Hematopoietic multipotent progenitor cell treated with erythropoietin and hydrocortisone succinate and interleukin-3 and kit ligand, for 17 days (in vitro differentiated cells): ENCODE results near the gene GNB5.

ENCODE experiments used
- DNase-seq: peaks from one replicate; pipeline ENCODE4 v3.0.0-alpha.2; 2015; ENCODE audit warnings: low spot score

Gene GNB5

DNA sequence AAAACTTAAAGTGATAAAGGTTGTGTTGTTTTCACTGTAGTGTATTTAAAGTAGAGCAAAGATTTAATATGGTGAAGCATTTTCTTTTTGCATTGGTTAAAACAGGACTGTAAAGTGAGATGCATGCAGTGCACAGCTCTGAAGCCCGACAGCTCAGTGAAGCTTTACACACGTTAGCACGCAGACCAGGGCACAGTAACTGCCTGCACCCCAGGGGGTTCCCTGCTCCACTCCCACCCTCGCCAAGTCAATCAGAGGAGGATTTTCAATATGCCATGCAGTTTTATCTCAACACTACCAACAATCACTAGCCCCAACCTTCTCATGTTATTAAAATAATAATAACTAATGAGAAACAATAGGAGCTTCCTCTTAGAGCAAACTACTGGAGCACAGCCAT, 50.5 kb downstream of the GNB5 start:
- DNase-seq = no peak

DNA sequence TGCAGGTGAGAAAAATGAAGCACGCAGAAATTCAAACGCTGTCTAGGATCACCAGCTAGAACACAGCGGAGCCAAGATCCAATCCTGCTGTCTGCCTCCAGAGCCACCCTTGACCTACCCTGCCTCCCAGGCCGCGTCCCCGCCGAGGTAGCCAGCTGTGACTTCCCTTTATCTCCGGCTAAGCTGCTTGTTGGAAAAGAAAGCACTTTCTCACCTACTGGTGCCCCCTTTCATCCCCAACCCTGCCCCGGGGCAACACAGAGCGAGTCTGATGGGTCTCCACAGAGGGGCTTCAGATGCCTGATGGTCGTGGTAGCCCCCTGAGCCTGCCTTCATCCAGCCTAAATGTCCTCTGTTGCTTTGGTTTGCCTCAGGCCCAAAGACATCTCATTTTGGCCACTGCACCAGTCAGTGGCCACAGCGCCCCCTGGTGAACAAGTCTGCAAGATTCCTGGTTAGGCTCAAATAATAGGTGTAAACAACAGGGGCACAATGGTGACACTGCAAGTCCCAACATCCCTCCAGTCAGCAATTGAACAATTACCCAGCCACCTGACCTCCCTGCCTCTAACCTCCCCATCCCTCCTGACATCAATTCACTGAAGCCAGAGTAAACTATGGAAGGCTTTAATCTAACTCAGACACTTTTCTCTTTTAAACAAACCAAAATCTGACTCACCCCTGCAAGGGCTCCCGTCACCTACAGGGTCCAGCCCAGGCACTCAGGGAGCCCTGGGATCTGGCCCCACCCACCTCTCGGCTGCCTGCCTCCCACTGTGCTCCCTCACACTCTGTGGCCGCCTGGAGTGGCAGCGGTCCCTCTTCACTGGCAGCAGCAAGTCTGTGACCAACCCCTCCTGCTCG, 51.4 kb downstream of the GNB5 start:
- DNase-seq = peak; percentile 66

DNA sequence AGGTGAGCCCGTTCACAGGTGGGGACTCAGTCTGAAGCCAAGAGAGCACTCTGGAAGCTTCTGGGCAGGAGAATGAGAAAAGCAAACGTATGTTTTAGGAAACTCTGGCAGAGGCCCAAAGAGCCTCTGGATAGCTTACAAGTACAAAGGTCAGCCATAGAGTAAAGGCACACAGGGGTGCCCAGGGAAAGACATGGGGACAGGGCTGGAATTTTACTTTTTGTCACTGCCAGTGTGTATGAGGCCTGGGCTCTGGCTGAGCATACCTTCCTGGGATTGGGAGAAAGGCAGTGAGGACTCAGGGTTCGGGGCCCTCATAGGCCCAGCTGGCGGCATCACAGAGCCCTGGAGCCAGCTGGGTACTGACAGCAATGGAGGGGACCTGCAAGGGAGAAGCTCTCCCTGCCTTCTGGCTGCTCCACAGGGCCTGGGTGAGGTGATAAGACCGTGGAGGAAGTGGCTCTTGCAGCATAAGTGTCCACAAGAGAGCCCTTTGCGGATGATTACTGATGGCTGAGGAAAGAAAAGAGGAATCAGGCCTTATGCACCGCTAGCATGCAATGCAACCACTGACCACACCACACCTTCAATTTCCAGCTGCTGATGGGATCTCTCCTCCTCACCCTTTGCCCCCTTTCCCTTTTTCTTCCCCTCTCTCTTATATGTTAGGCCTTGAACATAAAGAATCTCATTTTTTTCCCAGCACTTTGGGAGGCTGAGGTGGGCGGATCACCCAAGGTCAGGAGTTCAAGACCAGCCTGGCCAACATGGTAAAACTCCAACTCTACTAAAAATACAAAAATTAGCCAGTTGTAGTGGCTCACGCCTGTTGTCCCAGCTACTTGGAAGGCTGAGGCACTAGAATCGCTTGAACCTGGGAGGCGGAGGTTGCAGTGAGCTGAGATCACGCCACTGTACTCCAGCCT, 53.5 kb downstream of the GNB5 start:
- no peak for DNase-seq

DNA sequence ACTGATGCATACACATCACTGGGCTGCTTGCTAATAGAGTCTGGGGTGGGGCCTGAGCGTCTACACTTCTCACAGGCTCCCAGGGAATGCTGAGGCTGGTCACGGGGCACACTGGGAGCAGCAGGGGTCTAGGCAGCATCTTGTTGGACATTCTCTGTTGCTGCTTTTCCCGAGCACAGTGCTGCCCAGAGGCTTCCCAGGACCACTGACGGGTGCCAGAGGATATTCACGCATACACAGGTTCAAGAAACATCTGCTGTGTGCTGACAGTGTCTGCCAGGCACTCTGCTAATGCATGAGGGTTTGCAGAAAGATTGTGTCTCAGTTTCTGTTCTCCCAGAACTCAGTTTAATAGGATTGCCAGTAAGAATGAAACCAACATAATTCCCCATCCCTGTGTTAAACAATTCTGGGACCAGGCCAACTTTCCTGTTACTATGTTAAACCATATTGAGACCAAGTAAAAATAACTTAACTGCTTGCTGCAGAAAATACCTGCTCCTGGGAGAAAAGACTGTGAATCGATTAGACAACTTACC, 54.7 kb downstream of the GNB5 start:
- DNase-seq = no peak

DNA sequence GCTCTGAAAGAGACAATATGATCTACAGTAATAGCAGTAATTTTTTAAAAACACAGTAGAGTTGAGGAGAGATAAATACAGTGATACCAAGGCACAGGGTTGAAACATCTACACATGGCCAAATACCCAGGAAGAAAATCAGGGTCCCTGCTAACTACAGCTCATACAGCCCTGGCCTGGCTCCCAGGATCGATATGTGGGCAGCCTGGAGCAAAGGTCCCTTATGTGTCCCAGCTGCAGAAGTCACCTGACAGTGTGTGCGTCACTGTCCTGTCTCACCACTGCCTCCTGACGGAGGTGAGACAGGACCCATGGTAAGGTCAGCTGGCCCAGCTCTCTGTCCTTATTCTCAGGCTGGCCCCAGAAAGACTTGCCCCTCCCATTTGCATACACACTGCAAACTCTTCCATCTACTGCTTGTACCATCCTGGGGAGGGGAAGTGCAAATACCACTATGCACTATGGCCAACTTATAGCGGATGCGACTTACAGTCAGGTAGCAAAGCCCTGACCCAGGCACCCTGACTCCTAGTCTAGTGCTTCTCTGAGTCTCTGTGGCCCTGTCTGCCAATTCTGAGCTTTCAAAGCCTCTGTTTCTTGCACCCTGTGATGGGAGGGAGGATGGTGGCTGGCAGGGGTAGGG, 56.6 kb downstream of the GNB5 start:
- no peak for DNase-seq

DNA sequence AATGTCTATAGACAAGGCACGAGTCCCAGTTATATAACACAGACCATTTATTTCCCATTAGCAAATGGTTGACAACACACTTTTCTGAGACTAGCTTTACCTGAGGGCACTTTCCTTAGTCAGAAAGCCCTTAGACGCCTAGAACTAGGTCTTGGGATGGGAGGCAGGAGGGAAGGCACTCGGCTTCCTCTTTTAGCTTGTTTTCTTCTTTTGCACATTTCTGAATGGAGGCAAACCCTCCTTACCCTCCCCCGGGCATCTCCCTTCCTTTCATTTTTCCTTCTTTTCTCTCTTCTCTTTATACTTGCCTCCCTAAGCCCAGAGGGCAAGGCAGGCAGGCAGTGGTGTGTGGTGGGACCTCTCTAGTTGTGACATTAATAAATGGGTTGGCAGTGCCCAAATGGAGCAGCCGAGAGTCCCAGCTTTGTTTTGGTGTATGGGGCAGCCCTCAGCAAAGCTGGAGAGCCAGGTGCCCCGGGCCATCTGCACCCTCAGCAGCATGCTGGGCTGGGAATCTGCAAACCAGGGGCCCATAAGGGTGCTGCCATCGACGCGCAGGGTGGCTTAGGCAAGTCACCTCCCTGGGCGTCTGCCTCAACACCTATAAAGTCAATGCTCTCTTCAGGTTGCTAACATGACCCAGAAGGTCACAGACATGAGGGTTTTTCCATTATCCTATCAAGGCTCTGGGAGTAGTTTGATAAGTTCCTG, 57.5 kb downstream of the GNB5 start:
- no peak for DNase-seq

DNA sequence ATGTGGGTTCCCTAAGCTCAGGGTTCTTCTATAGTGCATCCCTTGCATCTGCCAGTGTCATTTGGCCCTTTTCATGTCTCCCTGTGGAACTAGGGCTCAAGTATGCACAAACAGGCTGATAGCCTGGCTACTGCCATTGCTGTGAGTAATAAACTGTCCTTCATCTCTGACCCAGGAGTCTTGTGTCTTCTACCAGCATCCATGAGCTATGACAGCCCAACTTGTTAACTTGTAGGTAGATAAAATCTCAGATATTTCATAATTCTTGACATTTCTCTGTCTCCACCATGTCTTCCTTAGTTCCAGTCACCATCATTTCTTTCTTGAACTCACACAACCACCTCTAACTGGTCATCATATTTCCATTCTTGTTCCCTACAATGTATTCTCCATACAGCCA, 59.1 kb downstream of the GNB5 start:
- DNase-seq = no peak

DNA sequence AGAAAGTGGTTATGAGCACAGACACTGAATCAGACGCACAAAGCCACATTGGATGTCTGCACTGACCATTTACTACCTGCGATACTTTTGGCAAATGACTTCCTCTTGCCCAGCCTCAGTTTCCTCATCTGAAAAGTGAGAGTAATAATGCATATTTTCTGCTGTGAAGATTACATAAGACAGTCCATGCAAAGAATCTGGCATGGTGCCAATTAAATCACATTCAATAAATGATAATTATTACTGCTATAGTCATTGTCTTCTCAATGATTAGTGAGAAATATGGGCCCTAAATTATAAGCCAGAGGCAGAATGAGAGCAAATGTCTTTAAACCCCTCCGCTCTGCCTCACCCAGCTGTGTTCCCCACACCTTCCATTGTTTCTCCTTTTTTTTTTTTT, 62.6 kb downstream of the GNB5 start:
- no peak for DNase-seq

DNA sequence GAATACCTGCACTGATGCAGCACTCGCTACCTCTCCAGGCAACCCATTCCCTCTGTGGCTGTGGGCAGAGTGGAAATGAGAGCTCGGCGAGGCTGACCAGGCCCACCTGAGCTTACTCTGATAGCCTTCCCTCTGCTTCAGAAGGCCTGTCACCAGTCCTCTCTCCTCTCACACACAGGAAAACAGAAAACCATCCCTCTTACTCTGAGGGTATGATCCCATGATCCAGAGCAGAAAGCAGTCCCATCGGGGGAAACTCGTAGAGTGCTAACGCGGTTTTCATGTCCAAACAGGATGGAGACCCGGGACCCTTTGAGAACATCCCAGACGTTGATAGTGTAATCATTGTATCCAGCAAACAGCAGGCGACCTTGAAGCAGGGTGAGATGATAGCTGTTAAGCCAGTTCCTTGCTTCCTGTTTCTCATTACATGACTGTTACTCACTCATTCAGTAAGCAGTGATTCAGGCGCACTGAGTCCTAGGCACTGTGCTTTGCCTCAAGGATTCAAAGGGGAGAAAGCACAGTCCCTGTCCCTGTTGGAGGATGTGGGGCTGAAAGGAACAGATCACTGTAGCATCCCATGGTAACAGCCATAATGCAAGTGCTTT, 66.8 kb downstream of the GNB5 start:
- no peak for DNase-seq

DNA sequence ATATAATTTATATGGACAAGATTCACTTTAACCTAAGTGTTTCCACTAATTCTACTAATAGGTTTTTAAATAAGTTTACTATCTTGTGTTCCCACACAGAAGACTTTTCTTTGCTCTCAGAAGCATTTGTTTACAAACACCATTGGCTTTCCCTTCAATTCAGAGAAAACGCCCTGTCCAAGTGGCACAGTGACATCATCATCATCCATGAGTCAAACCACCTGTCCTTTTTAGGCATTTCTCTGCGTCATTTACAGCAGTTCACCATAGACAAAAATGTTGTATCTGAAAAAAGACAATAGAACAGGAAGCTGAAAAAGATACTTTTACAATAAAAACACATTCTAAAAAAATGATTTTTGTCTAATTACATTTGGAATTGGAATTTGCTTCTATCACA, 69.3 kb downstream of the GNB5 start:
- DNase-seq = no peak

DNA sequence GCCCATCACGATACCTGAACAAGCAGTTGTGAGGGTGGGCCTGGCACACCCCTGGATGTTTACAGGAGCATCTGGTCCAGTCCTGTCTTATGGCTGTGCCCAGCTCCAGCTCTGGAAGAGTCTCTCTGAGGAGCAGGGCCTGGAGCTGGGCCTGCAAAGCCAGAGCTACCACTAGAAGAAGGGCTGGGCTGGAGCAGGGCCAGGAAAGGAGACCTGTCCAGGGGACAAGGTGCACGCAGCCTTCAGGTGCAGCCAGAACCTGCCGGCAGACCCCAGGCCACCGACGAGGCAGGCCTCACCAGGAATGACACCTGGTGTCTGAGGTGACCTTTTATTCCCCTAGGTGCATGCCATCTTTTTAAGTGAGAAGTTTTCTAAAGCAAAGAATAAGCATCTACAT, 70.2 kb downstream of the GNB5 start:
- no peak for DNase-seq

DNA sequence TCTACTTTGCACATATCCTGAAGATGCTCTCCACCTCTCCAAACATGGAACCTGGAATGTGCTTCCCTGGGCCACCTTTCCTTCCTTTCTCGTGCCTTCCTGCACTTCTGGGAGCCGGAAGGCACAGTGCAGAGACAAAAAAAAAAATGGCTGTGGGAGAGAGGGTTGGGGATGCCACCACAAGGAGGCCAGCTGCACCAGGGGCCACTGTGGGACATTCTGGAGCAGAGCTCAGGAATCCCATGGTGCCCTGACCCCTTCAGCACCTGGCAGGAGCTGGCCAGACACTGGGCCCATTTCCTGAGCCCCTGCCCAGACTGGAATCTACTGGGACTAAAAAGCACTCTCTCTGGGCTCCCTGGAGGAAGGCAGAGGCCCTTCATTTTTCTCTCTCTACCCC, 70.7 kb downstream of the GNB5 start:
- DNase-seq = no peak

DNA sequence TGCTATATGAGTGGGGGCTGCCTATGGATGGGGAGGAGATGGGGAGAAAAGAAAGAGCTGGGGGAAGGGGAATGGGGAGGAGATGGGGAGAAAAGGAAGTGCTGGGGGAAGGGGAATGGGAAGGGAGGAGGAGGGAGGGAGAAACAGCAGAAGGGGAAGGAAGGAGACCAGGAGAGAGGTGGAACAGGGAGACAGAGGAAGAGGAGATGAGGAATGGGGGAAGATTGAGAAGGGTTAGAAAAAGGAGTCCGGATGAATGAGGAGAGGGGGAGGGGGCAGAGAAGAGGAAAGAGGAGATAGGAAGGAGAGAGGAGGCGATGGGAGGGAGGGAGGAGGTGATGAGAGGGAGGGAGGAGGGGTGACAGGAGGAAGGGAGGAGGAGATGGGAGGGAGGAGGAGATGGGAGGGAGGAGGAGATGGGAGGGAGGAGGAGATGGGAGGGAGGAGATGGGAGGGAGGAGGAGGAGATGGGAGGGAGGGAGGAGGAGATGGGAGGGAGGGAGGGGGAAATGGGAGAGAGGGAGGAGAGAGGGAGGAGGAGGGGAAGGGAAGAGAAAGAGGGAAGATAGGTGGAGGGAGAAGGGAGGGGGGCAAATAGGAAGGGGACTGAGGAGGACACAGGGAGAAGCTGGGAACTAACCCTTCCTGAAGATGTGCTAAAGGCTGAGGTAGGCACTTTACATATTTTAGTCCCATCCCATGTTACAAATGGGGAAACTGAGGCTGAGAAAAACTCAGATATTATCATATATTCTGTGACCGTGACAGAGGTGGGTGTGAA, 72.0 kb downstream of the GNB5 start:
- DNase-seq = no peak

DNA sequence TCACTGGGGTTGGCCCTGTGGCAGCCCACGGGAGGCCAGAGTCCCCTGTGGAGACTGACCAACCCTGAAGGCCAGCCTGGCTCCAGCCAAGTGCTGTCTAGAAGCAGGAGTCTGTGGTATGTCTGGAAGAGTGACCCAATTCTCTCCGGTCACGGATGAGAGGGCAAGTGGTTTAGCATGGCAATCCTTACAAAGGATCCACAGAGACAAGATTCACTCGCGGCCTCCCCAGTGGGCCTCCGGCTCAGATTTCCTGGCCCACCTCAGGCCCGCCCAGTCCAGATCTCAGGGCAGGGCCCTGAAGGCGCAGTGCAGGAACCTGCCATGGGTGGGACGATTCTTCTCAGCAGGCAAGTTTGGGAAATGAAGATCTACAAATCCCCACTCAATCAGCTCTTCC, 73.6 kb downstream of the GNB5 start:
- no peak for DNase-seq

DNA sequence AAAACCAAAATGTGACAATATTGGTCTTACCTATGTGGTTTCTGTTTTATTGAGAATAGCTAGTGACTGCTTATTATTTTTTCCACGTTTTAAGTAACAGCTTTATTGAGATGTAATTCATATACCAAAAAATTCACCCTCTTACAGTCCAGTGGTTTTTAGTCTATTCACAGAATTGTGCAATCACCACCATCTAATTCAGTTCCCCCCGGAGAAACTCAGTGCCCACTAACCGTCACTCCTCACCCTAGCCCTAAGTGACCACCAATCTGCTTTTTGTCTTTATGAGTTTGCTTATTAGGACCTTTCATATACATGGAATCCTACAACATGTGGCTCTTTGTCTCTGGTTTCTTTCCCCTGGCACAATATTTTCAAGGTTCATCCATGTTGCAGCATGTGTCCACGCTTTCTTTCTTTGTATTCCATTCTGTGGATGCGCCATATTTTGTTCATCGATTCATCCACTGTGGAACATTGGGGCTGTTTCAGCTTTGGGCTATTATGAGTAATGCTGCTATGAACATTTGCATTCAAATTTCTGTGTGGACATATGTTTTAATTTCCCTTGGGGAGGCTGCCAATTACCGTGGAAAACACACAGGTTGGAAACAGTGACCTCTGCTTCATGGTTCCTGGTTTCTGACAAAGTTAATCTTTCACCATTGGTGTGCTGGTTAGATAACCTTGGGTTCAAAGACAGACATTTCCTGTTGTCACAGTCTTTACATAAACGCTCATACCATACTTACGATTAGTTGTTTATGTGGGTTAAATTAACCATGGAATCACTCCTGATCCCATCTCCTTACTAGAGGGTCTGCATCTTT, 75.4 kb downstream of the GNB5 start:
- no peak for DNase-seq

DNA sequence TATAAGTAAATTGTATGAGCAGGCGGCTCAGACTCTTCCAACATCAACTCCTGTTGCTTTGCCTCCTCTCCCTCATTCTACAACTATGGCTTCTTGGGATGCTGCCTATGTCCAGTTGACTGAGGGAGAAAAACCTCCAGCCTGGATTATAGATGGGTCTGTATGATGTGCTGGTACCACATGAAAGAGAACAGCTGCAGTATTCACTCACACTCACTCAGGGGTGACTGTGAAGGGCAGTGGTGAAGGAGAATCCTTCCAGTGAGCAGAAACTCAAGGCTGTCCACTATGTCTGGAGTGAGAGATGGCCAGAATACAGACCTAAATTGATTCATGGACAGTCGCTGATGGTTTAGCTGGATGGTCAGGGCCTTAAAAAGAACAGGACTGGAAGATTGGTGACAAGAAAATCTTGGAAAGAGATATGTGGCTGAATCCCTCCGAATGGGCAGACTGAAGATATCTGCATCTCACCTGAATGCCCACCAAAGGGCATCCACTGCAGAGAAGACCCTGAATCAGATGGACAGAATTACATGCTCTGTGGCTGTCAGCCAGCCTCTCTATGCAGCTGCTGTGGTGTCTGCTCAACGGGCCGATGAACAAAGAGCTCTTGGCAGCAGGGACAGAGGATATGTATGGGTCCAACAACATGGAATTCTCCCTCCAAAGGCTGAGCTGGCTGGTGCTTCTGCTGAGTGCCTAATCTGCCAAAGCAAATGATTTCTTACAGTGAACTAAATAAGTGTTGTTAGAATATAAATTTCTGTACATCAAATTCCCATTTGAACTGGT, 76.7 kb downstream of the GNB5 start:
- no peak for DNase-seq

DNA sequence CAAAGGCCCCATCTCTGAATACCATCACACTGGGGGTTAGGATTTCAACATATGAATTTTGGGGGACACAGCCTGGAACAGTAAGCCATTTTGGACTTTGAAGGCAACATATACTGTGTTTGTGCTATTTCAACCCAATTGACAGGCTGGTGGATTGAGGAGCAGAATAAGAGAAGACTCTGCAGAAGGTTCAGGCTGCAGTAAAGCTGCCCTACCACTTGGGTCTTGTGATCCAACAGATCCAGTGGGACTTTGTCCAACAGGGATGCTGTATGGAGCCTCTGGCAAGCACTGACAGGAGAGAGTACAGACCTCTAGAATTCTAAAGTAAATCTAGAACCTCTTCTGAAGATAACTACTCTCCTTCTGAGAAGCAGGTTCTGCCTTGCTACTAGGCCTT, 77.5 kb downstream of the GNB5 start:
- no peak for DNase-seq

DNA sequence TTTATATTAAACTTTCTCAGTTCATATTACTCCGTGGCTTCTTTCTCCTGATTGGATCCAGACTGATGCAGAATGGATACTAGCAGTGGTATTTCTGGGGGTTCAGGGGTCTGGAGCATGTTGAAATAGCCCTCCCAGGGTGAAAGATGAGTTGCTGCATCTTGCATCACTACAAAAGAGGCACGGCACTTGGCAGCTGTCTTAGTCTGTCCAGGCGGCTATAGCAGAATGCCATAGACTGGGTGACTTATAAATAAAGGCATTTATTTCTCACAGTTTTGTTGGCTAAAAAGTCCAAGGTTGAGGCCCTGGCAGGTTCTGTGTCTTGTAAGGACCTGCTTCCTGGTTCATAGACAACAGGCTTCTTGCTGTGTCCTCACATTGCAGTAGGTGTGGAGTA, 78.0 kb downstream of the GNB5 start:
- DNase-seq = no peak
